ENCODE measurements around the gene TBXAS1. TPM values are rescaled to one million over a fixed set of nuclear protein-coding genes. Genes with fewer than 3 reads are reported as not detected.

Gene TBXAS1
- total and polyA plus RNA-seq, 2 experiments from 2014 or later: 1.3 TPM; not detected in 1

GRCh38 chr7:139871820-139872219, 42.8 kb downstream of the TBXAS1 start:
- no peaks in the 10 kb centered on the region for H3F3A ChIP-seq (replicated peaks; ENCODE audit: low read depth)
- no peaks in the 10 kb centered on the region for H3K36me3 ChIP-seq (ENCODE audit: insufficient read depth)
- no peaks in the 10 kb centered on the region for H4K20me1 ChIP-seq (replicated peaks; ENCODE audit: insufficient read depth)
- DNase-seq (ENCODE audit: low spot score) (no peak), ATAC-seq (no peak)
- H3K27ac ChIP-seq (ENCODE audit: low read depth): no peak overlapping the region
- H3K4me2 ChIP-seq: no peak overlapping the region
- H2AFZ ChIP-seq: no peak overlapping the region
- H3K9me2 ChIP-seq (ENCODE audit: insufficient read depth): peaks cover 4% of the 10 kb centered on the region; the same call in 1 of the 2 replicates
- peaks cover 2% of the 10 kb centered on the region for H3K27me3 Mint-ChIP-seq (ENCODE audit: insufficient read depth, low read depth, poor library complexity)
- no peaks in the 10 kb centered on the region for H3K36me3 Mint-ChIP-seq (ENCODE audit: low read depth)
- H3K79me2 ChIP-seq (replicated peaks; ENCODE audit: insufficient read depth): no peaks in the 10 kb centered on the region
- H3K4me3 ChIP-seq: no peak overlapping the region
- TF ChIP-seq STAT1 (IDR thresholded peaks at IDR 0.05; ENCODE audit: unreplicated experiment): no peak
- TF ChIP-seq EZH2phosphoT487 (IDR thresholded peaks at IDR 0.05; ENCODE audit: unreplicated experiment): no peak
- TF ChIP-seq EZH2 (IDR thresholded peaks at IDR 0.05; ENCODE audit: low read depth, unreplicated experiment): no peak
- no peak for TF ChIP-seq ZNF114 (CRISPR knock-in tag; IDR thresholded peaks at IDR 0.05)
- no peak for TF ChIP-seq NANOG (IDR thresholded peaks at IDR 0.05; ENCODE audit: borderline replicate concordance)
- no peak for TF ChIP-seq JUNB (IDR thresholded peaks at IDR 0.05; ENCODE audit: unreplicated experiment)
- no peak for TF ChIP-seq CREB1 (CRISPR knock-in tag; IDR thresholded peaks at IDR 0.05; ENCODE audit: low read depth)
- no peak for TF ChIP-seq CTCF (conservative IDR thresholded peaks at IDR 0.05; ENCODE audit: low read depth in 2 of 2)
- TF ChIP-seq POLR2AphosphoS5 (IDR thresholded peaks at IDR 0.05; ENCODE audit: low read depth): no peak
- no peak overlapping the region for H3K27ac Mint-ChIP-seq
- no peaks in the 10 kb centered on the region for H3K4me1 ChIP-seq (ENCODE audit: insufficient read depth)
- no peak overlapping the region for H3K4me3 Mint-ChIP-seq
- H3K4me1 Mint-ChIP-seq: no peaks in the 10 kb centered on the region
- no peaks in the 10 kb centered on the region for H3K27me3 ChIP-seq (ENCODE audit: insufficient read depth)
- H3K9me3 Mint-ChIP-seq: no peaks in the 10 kb centered on the region

GRCh38 chr7:139873593-139874301, 44.7 kb downstream of the TBXAS1 start:
- DNase-seq (ENCODE audit: low spot score) (no peak), ATAC-seq (no peak)
- Mint-ChIP-seq H3K4me3 (no peak overlapping the region), H3K27me3 (ENCODE audit: insufficient read depth, low read depth, poor library complexity) (peaks cover 2% of the 10 kb centered on the region), H3K9me3 (no peaks in the 10 kb centered on the region), H3K36me3 (ENCODE audit: low read depth) (no peaks in the 10 kb centered on the region), H3K27ac (no peak overlapping the region), H3K4me1 (no peaks in the 10 kb centered on the region)
- H3F3A ChIP-seq (replicated peaks; ENCODE audit: low read depth): no peaks in the 10 kb centered on the region
- peaks cover 4% of the 10 kb centered on the region; the same call in 1 of the 2 replicates for H3K9me2 ChIP-seq (ENCODE audit: insufficient read depth)
- H3K27ac ChIP-seq (ENCODE audit: low read depth): no peak overlapping the region
- H3K4me2 ChIP-seq: no peak overlapping the region
- H3K4me1 ChIP-seq (ENCODE audit: insufficient read depth): no peaks in the 10 kb centered on the region
- no peaks in the 10 kb centered on the region for H3K27me3 ChIP-seq (ENCODE audit: insufficient read depth)
- 0 out of 2 replicates have a peak overlapping the region, but pooled peaks have one; percentile 23 for H2AFZ ChIP-seq
- no peak overlapping the region for H3K4me3 ChIP-seq
- H3K79me2 ChIP-seq (replicated peaks; ENCODE audit: insufficient read depth): no peaks in the 10 kb centered on the region
- no peaks in the 10 kb centered on the region for H4K20me1 ChIP-seq (replicated peaks; ENCODE audit: insufficient read depth)
- H3K36me3 ChIP-seq (ENCODE audit: insufficient read depth): no peaks in the 10 kb centered on the region
- no peak for TF ChIP-seq EZH2 (IDR thresholded peaks at IDR 0.05; ENCODE audit: low read depth, unreplicated experiment)
- TF ChIP-seq EZH2phosphoT487 (IDR thresholded peaks at IDR 0.05; ENCODE audit: unreplicated experiment): no peak
- no peak for TF ChIP-seq ZNF462 (CRISPR knock-in tag; IDR thresholded peaks at IDR 0.05)
- no peak for TF ChIP-seq ZNF331 (CRISPR knock-in tag; IDR thresholded peaks at IDR 0.05; ENCODE audit: low read depth)
- no peak for TF ChIP-seq ZNF114 (CRISPR knock-in tag; IDR thresholded peaks at IDR 0.05)
- TF ChIP-seq ETS1 (IDR thresholded peaks at IDR 0.05): no peak
